ENCODE results near the gene RABAC1.
A peak's percentile ranks its signal among the peaks of the same experiment; 100 is the strongest.
"Not testable (repeated sequence)": the region's sequence is repeated elsewhere in the genome, so short reads cannot be mapped to it uniquely, and the experiment has no call there.

RABAC1 gene

GRCh38 chr19:41959056-41960053, at the start of gene RABAC1:
Gene RABAC1 (minus strand): TSS chr19:41959321. CDS start chr19:41959292, 29 bp downstream.
- DNase-seq: peak; percentile 77 to 80

- DNase-seq: no peak
Measured at GRCh38 chr19:42006569-42006968, 47.4 kb upstream of the RABAC1 start.

GRCh38 chr19:42005504-42005903, 46.4 kb upstream of the RABAC1 start:
- no peak for DNase-seq

GRCh38 chr19:42003506-42004294, 44.6 kb upstream of the RABAC1 start:
- no peak for DNase-seq

GRCh38 chr19:41999878-42000208, 40.7 kb upstream of the RABAC1 start:
- DNase-seq: no peak

- DNase-seq: no peak
Measured at GRCh38 chr19:41999071-41999877, 40.2 kb upstream of the RABAC1 start.

GRCh38 chr19:41998246-41999020, 39.3 kb upstream of the RABAC1 start:
- DNase-seq: peak; percentile 48 to 57

GRCh38 chr19:41997851-41998229, 38.7 kb upstream of the RABAC1 start:
- no peak for DNase-seq

- DNase-seq: peak; percentile 39 to 43
Measured at GRCh38 chr19:41997121-41997850, 38.2 kb upstream of the RABAC1 start.

- no peak for DNase-seq
Measured at GRCh38 chr19:41995959-41996797, 37.1 kb upstream of the RABAC1 start.

- DNase-seq: no peak
Measured at GRCh38 chr19:41994994-41995958, 36.2 kb upstream of the RABAC1 start.

GRCh38 chr19:41994521-41994971, 35.4 kb upstream of the RABAC1 start:
- no peak for DNase-seq

GRCh38 chr19:41993612-41994483, 34.7 kb upstream of the RABAC1 start, which contains the start of gene ATP1A3:
Gene ATP1A3 (minus strand): TSS chr19:41994230. CDS start chr19:41994076, 154 bp downstream.
- DNase-seq: peak; percentile 32 to 51

- DNase-seq: not testable (repeated sequence)
Measured at GRCh38 chr19:41991925-41992569, 32.9 kb upstream of the RABAC1 start.

- DNase-seq: no peak
Measured at GRCh38 chr19:41991025-41991424, 31.9 kb upstream of the RABAC1 start.

- no peak for DNase-seq
Measured at GRCh38 chr19:41990615-41991014, 31.5 kb upstream of the RABAC1 start.

GRCh38 chr19:41990028-41990427, 30.9 kb upstream of the RABAC1 start:
- DNase-seq: no peak

All from stimulated activated CD4-positive, alpha-beta T cell treated with anti-CD3 and anti-CD28 coated beads, Interleukin-2, amount 100 ng/mL, for 48 hours (primary cell).